GM12873 (cell line): ENCODE data around the gene RPS29.

ENCODE experiments used
- CTCF ChIP-seq: IDR thresholded peaks from 2 replicates; pipeline ENCODE4 v1.5.1; 2012; ENCODE audit warnings: low read depth, mild to moderate bottlenecking, moderate library complexity, low read length, control low read depth; ENCODE audit not compliant: insufficient read depth; ENCODE audit errors: missing control alignments

The RPS29 gene

GRCh38 chr14:49612671-49613070, 26.5 kb upstream of the RPS29 start:
- no peak for TF ChIP-seq CTCF

- TF ChIP-seq CTCF: no peak
These were observed 26.1 kb upstream of the RPS29 start for GRCh38 chr14:49612251-49612650.

GRCh38 chr14:49607583-49607982, 21.4 kb upstream of the RPS29 start:
- TF ChIP-seq CTCF: no peak

- no peak for TF ChIP-seq CTCF
These were observed 12.5 kb upstream of the RPS29 start, which contains the start of gene LRR1 for GRCh38 chr14:49598485-49599300. Gene LRR1, plus strand, starts transcription at chr14:49598940. Its CDS starts 81 bp downstream, at chr14:49599021.

- TF ChIP-seq CTCF: no peak
These were observed 12.0 kb upstream of the RPS29 start for GRCh38 chr14:49598189-49598484.

- TF ChIP-seq CTCF: no peak
These were observed 8.3 kb upstream of the RPS29 start for GRCh38 chr14:49594347-49595091.

- TF ChIP-seq CTCF: no peak
These were observed 6.8 kb upstream of the RPS29 start for GRCh38 chr14:49593016-49593415.
